IMR-90 (cell line): ENCODE measurements around the gene DVL3. TPM values are rescaled to one million over a fixed set of nuclear protein-coding genes. Genes with fewer than 3 reads are reported as not detected.

Experiments used
- ATAC-seq: fragments of 200-7000 bp; cut with Tn5 transposase; 2 replicates; pipeline ENCODE4 v1.9.1; 2020; ENCODE audit warnings: low read depth, mild to moderate bottlenecking, moderate library complexity
- BruUV-seq: library from RNA; stranded (reverse); fragments of 400-500 nt; replicated peaks from 2 replicates; lab custom pipeline; 2021; lab: Mats Ljungman, UMichigan
- CTCF ChIA-PET: fragments of 300-600 bp; formaldehyde crosslinking; extraction: SDS; loops from one replicate; lab custom pipeline; 2021; ENCODE audit warnings: antibody characterized with exemption; lab: Yijun Ruan, JAX
- POLR2A ChIA-PET: fragments of 300-600 bp; sonication (Branson Sonifier 250); formaldehyde crosslinking; loops from one replicate; lab custom pipeline; 2022; ENCODE audit warnings: antibody characterized with exemption; ENCODE audit not compliant: unreplicated experiment; lab: Charles Lee
- DNase-seq: peaks from one replicate; pipeline ENCODE4 v3.0.0; 2013
- H2AFZ ChIP-seq: replicated peaks from 2 replicates; pipeline ENCODE3; 2013; ENCODE audit warnings: low read length, mild to moderate bottlenecking; ENCODE audit not compliant: poor library complexity
- H2AK5ac ChIP-seq: 2 replicates; pipeline ENCODE4 v1.6.1; 2013; ENCODE audit warnings: low read depth, low read length, inconsistent platforms
- H2AK9ac ChIP-seq: replicated peaks from 2 replicates; pipeline ENCODE3; 2013; ENCODE audit warnings: mild to moderate bottlenecking, low read depth, low read length, moderate library complexity; ENCODE audit not compliant: poor library complexity
- H2BK120ac ChIP-seq: 2 replicates; pipeline ENCODE4 v1.6.1; 2013; ENCODE audit warnings: low read depth, low read length, inconsistent platforms
- H2BK15ac ChIP-seq: 3 replicates; pipeline ENCODE4 v1.6.1; 2013; ENCODE audit warnings: low read depth, low read length, inconsistent platforms
- H2BK20ac ChIP-seq: 2 replicates; pipeline ENCODE4 v1.6.1; 2013; ENCODE audit warnings: low read depth, mild to moderate bottlenecking, inconsistent platforms, low read length, moderate library complexity
- H2BK5ac ChIP-seq: 2 replicates; pipeline ENCODE4 v1.6.1; 2013; ENCODE audit warnings: mild to moderate bottlenecking, low read depth, low read length, inconsistent platforms; ENCODE audit not compliant: poor library complexity, severe bottlenecking
- H3K14ac ChIP-seq: replicated peaks from 2 replicates; pipeline ENCODE4 v1.6.1; 2013; ENCODE audit warnings: low read depth, low read length, inconsistent platforms
- H3K18ac ChIP-seq: 2 replicates; pipeline ENCODE4 v1.6.1; 2013; ENCODE audit warnings: low read depth, low read length, control low read depth
- H3K23ac ChIP-seq: 2 replicates; pipeline ENCODE4 v1.6.1; 2013; ENCODE audit warnings: low read depth, low read length, inconsistent platforms
- H3K27ac ChIP-seq: 2 replicates; pipeline ENCODE4 v1.5.1; 2013; ENCODE audit warnings: mild to moderate bottlenecking, control low read depth, low read length; ENCODE audit not compliant: insufficient read depth
- H3K27me3 ChIP-seq: 2 replicates; pipeline ENCODE4 v1.6.1; 2013; ENCODE audit warnings: low read length; ENCODE audit not compliant: control insufficient read depth, insufficient read depth
- H3K36me3 ChIP-seq: 2 replicates; pipeline ENCODE4 v1.6.1; 2013; ENCODE audit warnings: low read length, mixed read lengths; ENCODE audit not compliant: control insufficient read depth, insufficient read depth
- H3K4ac ChIP-seq: 2 replicates; pipeline ENCODE4 v1.6.1; 2013; ENCODE audit warnings: low read depth, low read length, inconsistent platforms
- H3K4me1 ChIP-seq: 2 replicates; pipeline ENCODE4 v1.6.1; 2013; ENCODE audit warnings: low read length, mixed read lengths; ENCODE audit not compliant: control insufficient read depth, insufficient read depth
- H3K4me2 ChIP-seq: 2 replicates; pipeline ENCODE4 v1.6.1; 2013; ENCODE audit warnings: low read depth, mild to moderate bottlenecking, control low read depth, low read length, moderate library complexity
- H3K4me3 ChIP-seq: 2 replicates; pipeline ENCODE4 v1.5.1; 2013; ENCODE audit warnings: low read depth, mild to moderate bottlenecking, control low read depth, low read length, moderate library complexity; ENCODE audit not compliant: insufficient read depth
- H3K56ac ChIP-seq: 2 replicates; pipeline ENCODE4 v1.6.1; 2013; ENCODE audit warnings: low read length, inconsistent platforms; ENCODE audit not compliant: insufficient read depth; ENCODE audit errors: extremely low read depth
- H3K79me1 ChIP-seq, 2 experiments: 2 replicates each; pipeline ENCODE4 v1.6.1; 2013; ENCODE audit warnings: low read length in 2 of 2, inconsistent platforms in 1 of 2, low read depth in 1 of 2
- H3K9ac ChIP-seq: 2 replicates; pipeline ENCODE4 v1.6.1; 2013; ENCODE audit warnings: low read depth, low read length, control low read depth
- H3K9me1 ChIP-seq: 2 replicates; pipeline ENCODE4 v1.6.1; 2013; ENCODE audit warnings: low read length, inconsistent platforms; ENCODE audit not compliant: insufficient read depth
- H3K9me3 ChIP-seq: 2 replicates; pipeline ENCODE4 v1.6.1; 2013; ENCODE audit warnings: low read length; ENCODE audit not compliant: control insufficient read depth, insufficient read depth
- H4K20me1 ChIP-seq: 2 replicates; pipeline ENCODE4 v1.6.1; 2013; ENCODE audit warnings: low read length, inconsistent platforms; ENCODE audit not compliant: insufficient read depth
- H4K5ac ChIP-seq: 2 replicates; pipeline ENCODE4 v1.6.1; 2013; ENCODE audit warnings: mild to moderate bottlenecking, low read depth, low read length, control low read depth
- H4K8ac ChIP-seq, 2 experiments: 2 replicates each; pipeline ENCODE4 v1.6.1; 2013; ENCODE audit warnings: low read depth in 2 of 2, low read length in 2 of 2, control low read depth in 1 of 2, inconsistent platforms in 1 of 2
- H4K91ac ChIP-seq: 2 replicates; pipeline ENCODE4 v1.6.1; 2013; ENCODE audit warnings: low read depth, low read length, inconsistent platforms; ENCODE audit not compliant: insufficient read depth
- CEBPB ChIP-seq: IDR thresholded peaks from 2 replicates; pipeline ENCODE4 v1.6.1; 2012; ENCODE audit warnings: low read depth, low read length, improper control_type of control experiment
- RCOR1 ChIP-seq: IDR thresholded peaks from 2 replicates; pipeline ENCODE4 v1.6.1; 2012; ENCODE audit warnings: mild to moderate bottlenecking, low read length, improper control_type of control experiment; ENCODE audit not compliant: insufficient replicate concordance
- WGBS, 2 experiments: methylation state at CpG; one replicate each; pipeline versions ENCODE4 v1.1.5 to v1.1.7; 2013; ENCODE audit warnings: missing lambda C conversion rate in 2 of 2; ENCODE audit not compliant: insufficient read length in 1 of 2; ENCODE audit errors: extremely low coverage in 2 of 2; 5-methylcytosine and 5-hydroxymethylcytosine counted together
- dilution Hi-C: fragments of 300-500 bp; cut with HindIII; formaldehyde crosslinking; loops from one replicate; pipeline ENCODE4 v1.14.3; 2018; ENCODE audit warnings: low sequenced_read_pairs; ENCODE audit not compliant: unreplicated experiment
- in situ Hi-C: fragments of 300-500 bp; cut with MboI; formaldehyde crosslinking; loops from 3 replicates; pipeline ENCODE4 v1.14.3; 2019; ENCODE audit warnings: low sequenced_read_pairs, inconsistent platforms, mixed read lengths
- intact Hi-C: fragments of 100-400 bp; cut with micrococcal nuclease; formaldehyde crosslinking; loops from 2 replicates; pipeline ENCODE4 v1.10.0; 2022
- polyA plus RNA-seq, 3 experiments: library from polyadenylated mRNA; depleted of rRNA; stranded (reverse); fragments of >200 nt; gene quantifications; 2 replicates each; pipeline ENCODE4 v1.2.3, GENCODE V29; 2012; ENCODE audit warnings: low replicate concordance in 1 of 3
- total RNA-seq: library from RNA; depleted of rRNA; stranded (reverse); fragments of >200 nt; gene quantifications from 2 replicates; pipeline ENCODE4 v1.2.3, GENCODE V29; 2012

DVL3 gene
- total and polyA plus RNA-seq, 2 of the 4 experiments (the other 2 are of a cell fraction): 23.3 to 40.4 TPM

DNA sequence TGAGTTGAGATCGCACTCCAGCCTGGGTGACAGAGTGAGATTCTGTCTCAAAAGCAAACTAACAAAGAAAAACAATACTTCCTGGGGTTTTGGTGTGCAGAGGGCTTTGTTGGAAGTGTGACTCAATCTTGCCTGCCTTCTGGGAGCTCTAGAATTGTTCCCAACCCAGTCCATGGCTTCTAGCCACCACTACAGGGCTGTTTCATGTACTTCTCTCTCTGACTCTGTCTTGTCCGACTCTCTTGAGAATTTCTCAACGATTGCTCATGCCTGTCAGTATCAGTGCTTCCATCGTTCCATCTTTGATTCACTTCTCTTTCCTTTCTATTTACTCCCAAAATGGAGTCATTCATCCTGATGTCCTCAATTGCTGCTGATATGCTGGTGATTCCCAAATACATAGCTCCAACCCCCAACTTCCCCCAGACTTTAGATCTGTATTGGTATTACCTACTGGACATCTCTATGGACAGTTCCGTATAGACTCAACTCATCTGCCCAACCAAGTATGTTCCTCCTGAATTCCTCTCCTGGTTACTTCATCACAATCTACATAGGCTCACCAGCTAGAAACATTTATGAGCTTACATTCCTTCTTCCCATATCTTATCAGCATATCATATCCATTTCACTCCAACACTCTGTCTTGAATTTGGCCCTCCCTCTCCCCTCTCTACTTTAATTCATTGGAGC lies 17.6 kb downstream of the DVL3 start:
- intact Hi-C loops (no loop called here), dilution Hi-C loops (no loop called here), in situ Hi-C loops (no loop called here)
- no peak overlapping the region for H4K91ac ChIP-seq
- H2AK9ac ChIP-seq: no peak overlapping the region
- H3K56ac ChIP-seq: no peak overlapping the region
- peaks cover 15 to 57% of the 10 kb centered on the region in 2 experiments for H3K79me1 ChIP-seq
- H3K23ac ChIP-seq: no peak overlapping the region
- H3K36me3 ChIP-seq: peaks cover 46% of the 10 kb centered on the region
- DNase-seq: peak; percentile 88
- peaks cover 27% of the 10 kb centered on the region for H3K9me1 ChIP-seq
- ATAC-seq: no peak
- peaks cover 25% of the 10 kb centered on the region for H3K4me1 ChIP-seq
- BruUV-seq: no TSS peak
- POLR2A ChIA-PET: no interaction called here
- no peak overlapping the region for H2BK15ac ChIP-seq
- H3K4me2 ChIP-seq: no peak overlapping the region; the same call in 1 of the 2 replicates
- H2BK120ac ChIP-seq: no peak overlapping the region
- no peak overlapping the region for H2BK20ac ChIP-seq
- no peak overlapping the region for H3K9ac ChIP-seq
- H4K8ac ChIP-seq: no peak overlapping the region
- peaks cover 39% of the 10 kb centered on the region for H4K20me1 ChIP-seq
- WGBS, 2 experiments: 67% methylated on average over 1 of the region's 5 CpGs; no CpG with 5 or more reads in 1 of the 2 experiments
- no peaks in the 10 kb centered on the region for H3K27me3 ChIP-seq
- H2BK5ac ChIP-seq: peak overlapping the region; percentile 14
- no peak overlapping the region for H4K5ac ChIP-seq
- no peaks in the 10 kb centered on the region for H3K9me3 ChIP-seq
- no peak overlapping the region for H3K18ac ChIP-seq
- no peak overlapping the region for H3K4ac ChIP-seq
- no peak overlapping the region for H3K4me3 ChIP-seq
- no peak overlapping the region for H3K27ac ChIP-seq
- CTCF ChIA-PET: no interaction called here
- H3K14ac ChIP-seq: no peak overlapping the region
- H2AK5ac ChIP-seq: no peak overlapping the region
- TF ChIP-seq CEBPB: peak; percentile 36
- no peak for TF ChIP-seq RCOR1
- H2AFZ ChIP-seq: no peak overlapping the region
